HG03097 (cell line): ENCODE data around the gene GFOD2.

Source experiments
- ATAC-seq: cut with Tn5 transposase; IDR thresholded peaks from one replicate; pipeline ENCODE4 v1.9.1; 2021; ENCODE audit not compliant: unreplicated experiment, low FRiP score

Gene GFOD2

DNA sequence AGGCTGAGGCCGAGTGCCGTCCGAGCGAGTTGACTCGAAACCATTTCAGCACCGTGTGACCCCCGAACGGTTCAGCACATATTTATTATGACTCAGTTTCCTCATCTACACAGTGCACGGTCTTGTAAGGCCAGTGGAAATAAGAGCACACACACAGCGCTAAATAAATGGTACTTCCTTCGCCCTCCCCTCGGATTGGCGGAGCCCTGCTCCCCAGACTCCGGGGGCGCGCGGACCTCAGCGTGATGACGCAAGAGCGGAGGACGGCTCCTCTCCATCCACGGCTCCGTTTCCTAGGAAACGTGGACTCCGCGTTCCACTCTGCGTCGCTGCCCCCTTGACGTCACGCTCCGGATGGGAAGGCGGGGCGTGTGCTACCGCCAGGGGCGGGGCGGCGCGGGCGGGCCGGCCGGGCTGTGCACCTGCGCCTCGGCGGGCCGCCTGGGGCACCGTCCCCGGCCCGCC lies 58.5 kb downstream of the GFOD2 start, which contains the start of gene PARD6A:
TSS of gene PARD6A (plus strand) at position 397 of the 465 bp plus-strand sequence. CDS start 79 bp downstream, outside the sequence.
- ATAC-seq: peak; percentile 69

DNA sequence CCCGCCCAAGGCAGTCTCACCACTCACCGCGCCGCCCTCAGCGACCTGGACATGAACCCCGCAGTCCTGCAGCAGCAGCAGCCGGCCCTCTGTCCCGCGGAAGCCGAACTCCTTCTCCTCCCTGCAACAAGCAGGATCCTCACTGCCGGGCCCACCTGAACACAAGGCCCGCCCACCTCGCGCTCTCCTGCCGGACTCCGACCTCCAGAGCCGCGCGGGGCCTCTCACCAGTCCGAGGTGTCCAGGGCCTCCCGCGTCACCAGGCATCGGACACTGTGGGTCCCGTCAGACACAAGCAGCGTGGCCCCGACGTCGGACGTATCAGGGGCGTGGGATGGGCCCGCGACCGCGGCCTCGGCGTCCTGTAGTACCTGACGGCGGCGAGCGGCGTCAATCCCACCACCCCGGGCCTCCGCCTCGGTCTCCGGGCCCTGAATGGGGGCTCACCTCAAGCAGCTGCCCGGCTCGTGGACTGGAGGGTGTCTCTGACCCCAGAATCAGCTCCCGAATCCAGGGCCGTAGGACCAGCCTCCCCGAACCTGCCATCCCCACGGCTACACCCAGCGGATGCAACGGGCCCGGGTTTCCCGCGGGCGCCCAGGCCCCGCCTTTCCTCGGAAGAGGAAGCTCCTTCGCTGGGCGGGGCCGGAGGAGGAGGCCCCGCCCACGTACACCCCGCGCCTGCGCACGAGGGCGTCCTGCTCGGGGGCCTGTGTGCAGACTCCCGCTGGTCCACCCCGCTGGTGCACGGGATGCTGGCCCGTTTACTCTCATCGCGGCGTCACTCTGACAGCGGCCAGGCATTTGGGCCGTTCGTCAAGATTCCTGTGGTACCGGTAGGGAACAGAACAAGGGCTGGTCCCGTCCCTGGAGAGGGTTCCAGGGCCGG lies 59.2 kb downstream of the GFOD2 start, which contains the start of gene ACD:
TSS of gene ACD (minus strand) at position 586 of the 889 bp plus-strand sequence. CDS start at position 546, 40 bp downstream.
- peak; percentile 52 for ATAC-seq

DNA sequence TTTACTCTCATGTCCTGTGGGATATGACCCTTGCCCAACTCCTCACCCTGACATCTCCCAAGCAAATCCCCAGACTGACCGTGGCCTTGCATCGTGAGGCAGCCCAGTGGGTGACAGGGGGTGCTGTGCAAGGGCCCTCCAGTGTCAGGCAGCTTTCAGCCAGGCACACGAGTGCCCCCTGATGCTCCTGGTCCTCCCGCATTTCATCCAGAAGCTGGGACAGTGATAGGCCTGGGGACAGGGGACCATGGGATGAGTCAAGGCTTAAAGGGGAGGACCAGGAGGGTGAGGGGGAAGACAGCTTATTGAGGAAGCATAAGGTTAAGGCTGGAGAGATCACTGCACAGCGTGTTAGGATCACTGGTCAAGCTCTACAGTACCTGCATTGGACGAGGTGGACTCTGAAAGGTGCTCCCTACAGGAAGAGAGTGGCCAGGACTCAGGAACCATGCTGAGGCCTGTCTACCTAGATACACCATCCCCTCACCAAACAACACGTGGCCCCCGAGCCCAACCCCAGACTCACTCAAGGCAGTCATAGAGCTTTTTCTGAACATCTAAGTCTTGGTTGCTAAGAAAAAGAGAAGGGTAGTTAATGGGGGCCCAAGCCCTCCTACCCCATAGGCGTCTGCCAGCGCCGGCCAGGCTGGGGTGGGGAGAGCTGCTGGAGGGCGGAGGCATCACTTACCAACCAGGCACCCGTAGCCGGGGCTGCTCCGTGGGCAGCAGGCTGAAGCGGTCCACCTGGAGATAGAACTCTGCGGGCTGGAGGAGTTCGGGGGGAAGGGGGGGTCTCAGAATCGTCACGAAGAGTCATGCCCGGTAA lies 60.1 kb downstream of the GFOD2 start:
- ATAC-seq: no peak

DNA sequence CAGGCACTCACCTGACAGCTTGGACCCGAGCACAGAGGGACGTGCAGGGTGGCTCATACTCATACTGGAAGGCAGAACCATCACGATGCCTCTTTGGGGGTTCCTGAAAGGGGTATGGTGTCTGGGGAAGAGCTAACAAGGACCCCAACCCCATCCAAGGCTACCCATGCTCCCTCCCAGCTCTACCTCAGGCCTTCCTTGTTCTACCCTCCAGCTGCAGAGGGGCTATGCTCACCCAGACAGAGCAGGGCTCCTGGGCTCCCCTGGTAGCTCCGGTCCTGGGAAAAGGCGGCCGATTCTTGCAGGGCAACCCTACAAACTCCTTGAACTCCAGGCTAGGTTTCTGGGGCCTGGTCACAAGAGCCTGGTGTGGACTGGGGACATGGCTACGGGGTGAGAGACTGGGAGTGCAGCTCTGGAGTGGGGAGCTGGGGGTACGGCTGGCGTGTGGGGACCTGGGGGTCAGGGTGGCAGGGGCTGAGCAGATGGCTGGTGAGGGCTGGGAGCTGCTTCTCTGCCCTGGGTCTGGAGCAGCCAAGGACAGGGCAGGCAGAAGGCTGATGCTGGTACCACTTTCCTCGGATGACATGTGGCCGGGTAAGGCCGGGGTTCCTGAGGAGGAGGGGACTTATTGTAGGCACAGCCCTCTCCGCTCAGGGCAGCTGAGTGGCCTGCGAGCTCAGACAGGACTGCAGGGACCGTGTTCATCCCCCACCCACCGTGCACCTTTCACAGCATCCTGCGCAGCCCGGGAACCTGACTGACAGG lies 61.2 kb downstream of the GFOD2 start:
- no peak for ATAC-seq

DNA sequence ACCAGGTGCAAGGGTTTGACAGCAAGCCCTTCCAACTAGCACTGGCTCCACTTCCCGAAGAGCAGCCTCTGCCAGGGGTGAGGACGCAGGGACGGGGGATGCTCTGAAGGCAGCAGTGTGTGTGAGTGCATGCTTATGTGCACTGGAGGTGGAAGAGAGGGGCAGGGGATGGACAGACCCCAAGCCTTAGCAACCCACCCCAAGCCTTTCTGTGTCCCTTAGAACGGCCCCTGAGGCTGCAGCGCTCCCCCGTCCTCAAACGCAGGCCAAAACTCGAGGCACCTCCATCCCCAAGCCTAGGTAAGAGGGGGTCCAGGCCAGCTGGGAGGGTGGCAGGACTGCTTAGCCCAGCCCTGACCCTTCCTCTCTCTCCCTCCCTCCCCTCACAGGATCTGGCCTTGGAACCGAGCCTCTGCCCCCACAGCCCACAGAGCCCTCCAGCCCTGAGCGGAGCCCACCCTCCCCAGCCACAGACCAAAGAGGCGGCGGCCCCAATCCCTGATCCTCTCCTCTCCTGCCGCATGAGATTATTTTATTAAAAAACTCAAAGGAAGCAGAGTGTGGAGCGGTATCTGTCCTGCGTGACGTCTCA lies 62.0 kb downstream of the GFOD2 start:
- ATAC-seq: no peak

DNA sequence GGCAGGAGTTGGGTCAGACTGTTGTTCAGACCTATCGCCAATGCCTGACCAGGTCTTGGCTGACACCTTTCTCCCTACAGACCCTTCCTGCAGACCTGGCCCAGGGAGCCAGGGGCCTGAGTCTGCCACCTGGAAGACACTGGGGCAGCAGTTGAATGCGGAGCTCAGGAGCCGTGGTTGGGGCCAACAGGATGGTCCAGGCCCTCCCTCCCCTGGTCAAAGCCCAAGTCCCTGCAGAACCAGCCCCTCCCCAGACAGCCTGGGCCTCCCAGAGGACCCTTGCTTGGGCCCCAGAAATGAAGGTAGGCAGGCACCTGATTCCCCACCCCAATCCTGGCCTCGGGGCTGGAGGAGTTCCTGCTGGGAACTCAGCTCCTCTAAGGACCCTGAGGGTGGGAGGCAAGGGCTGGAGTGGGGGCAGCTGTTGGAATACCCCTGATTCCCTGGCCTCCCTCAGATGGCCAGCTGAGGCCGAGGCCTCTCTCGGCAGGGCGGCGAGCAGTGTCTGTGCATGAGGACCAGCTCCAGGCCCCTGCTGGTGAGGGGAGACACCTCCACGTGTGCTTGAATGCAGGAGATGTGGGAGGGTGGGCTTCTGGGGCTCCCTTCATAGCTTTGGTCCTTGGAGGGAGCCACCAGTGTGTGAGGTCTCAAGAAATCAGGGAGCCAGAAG lies 62.6 kb downstream of the GFOD2 start:
- ATAC-seq: no peak

DNA sequence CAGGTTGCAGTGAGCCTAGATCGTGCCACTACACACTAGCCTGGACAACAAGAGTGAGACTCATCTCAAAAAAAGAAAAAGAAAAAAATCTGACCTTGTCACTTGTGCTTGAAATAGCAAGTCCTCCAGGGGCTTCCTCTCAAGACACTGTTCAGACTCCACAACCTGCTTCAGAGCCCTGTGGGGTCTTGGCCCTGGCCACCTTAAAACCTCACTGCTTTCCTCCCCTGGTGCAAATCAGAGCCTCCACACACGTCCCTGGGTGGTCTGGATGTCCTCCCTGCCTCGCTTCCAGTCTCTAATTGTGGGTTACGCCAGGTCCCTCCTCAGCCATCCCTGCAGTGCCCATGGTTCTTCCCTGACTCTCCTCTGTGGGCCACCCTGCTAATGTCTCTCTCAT lies 63.8 kb downstream of the GFOD2 start:
- no peak for ATAC-seq

DNA sequence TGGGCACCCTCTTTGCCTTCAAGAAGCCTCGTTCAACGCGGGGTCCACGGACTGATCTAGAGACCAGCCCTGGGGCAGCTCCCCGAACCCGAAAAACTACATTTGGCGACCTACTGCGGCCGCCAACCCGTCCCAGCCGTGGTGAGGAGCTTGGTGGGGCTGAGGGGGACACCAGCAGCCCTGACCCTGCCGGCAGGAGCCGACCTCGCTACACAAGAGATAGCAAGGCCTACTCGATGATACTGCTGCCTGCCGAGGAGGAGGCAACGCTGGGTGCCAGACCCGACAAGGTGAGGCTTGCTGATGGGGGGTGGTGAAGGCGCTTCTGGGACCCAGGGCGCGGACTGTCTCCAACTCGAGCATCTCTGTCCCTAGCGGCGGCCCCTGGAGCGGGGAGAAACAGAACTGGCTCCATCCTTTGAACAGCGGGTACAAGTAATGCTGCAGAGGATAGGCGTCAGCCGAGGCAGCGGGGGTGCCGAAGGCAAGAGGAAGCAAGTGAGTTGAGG lies 64.7 kb downstream of the GFOD2 start:
- ATAC-seq: no peak

DNA sequence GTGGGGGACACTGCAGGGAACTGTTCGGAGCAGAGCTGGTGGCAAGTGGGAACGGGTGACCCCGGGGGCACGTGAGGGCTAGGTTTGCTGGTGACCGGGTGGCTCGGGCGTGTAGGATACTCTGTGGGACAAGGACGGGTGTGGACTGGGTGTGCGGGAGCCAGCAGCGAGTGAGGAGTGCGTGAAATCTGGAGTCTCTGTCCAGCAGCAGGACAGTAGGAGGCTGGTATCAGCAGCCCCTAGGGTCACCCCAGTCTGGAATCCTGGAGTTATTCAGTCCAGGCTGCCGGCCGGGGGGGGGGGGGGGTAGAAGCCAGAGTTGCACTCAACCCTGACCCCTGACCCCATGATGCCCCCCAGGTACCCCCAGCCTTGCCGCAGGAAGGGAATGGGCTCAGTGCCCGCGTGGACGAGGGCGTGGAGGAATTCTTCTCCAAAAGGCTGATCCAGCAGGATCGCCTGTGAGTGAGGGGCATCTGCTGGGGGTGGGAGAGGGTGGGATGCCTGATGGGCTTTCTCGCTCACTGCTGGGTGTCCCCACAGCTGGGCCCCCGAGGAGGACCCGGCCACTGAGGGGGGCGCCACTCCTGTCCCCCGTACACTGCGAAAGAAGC lies 65.2 kb downstream of the GFOD2 start:
- ATAC-seq: no peak

DNA sequence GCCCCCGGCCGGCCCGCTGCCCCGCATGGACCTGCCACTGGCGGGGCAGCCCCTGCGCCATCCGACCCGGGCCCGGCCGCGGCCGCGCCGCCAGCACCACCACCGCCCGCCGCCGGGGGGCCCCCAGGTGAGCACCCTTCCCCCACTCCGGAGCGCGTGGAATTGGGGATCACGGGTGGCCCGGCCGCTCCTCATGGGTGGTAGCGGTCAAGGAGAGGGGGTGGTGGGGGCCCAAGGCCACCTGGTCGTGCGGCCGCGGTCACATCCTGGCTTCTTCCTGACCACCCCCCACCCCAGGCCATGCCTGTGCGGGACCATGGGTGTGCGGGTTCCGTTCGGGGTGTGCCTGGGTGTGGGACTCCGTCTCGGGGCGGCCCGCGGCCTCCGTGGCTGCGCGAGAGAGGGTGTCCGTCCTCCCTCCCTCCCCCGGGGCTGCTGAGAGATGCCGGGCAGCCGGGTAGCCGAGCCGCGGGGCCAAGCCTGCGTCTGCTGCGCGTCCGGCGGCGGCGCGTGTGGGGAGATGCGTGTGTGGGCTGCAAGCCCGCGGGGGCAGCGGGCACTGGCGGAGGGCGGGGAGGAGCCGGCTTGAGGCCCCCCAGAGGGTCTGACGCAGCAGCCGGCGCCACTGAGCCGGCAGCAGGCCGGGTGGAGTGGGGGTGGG lies 65.9 kb downstream of the GFOD2 start:
- ATAC-seq: no peak

DNA sequence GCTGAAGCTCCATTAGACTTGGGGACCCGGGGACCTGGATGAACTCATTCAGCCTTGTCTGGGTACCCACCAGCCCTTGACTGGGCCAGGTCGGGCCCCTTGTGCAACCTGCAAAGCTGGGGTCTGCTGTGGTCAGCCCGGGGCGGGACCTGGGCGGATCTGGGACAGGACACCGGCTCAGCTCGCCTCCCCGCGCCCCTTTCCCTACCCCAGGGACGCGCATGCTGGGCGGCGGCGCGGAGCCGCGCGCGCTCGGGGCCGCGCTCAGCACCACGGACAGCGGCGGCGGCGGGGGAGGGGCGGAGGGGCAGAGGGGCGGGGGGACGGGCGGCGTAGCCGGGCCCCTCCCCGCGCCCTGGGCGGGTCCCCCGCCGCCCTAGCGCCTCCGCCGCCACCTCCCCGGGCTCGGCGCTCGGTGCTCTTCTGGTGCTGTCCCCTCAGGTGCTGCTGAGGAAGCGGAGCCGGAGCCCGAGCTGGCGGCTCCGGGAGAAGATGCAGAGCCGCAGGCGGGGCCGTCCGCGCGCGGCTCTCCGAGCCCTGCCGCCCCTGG lies 66.5 kb downstream of the GFOD2 start:
- no peak for ATAC-seq

DNA sequence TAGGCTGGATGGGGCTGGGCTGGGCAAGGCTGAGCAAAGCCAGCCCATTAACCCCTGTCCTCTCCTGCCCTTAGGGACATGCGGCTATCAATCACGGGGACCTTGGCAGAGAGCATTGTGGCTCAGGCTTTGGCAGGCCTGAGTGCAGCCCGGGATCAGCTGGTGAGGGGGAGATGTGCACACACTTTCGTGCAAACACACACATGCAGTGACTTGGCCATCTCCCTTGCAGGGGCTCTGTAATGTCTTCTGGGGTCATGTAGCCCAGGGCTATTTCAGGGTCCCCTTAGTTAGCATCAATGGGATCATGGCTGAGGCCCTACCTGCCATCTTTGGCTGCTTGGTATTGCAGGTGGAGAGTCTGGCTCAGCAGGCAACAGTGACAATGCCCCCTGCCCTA lies 67.3 kb downstream of the GFOD2 start:
- ATAC-seq: no peak

DNA sequence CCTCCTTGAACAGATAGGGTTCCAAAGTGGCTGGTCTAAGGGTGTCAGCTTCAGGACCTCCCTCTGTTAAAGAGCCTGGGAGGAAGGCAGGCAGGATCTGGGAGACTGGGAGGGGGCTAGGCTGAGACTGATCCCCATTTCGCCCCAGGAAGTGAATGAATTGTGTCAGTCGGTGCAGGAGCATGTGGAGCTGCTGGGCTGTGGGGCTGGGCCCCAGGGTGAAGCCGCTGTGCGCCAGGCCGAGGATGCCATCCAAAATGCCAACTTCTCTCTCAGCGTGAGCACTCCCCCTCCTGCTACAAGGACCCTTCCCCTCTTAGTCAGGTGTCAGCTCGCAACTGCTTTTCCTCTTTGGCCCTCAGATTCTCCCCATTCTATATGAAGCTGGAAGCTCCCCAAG lies 68.1 kb downstream of the GFOD2 start:
- no peak for ATAC-seq

DNA sequence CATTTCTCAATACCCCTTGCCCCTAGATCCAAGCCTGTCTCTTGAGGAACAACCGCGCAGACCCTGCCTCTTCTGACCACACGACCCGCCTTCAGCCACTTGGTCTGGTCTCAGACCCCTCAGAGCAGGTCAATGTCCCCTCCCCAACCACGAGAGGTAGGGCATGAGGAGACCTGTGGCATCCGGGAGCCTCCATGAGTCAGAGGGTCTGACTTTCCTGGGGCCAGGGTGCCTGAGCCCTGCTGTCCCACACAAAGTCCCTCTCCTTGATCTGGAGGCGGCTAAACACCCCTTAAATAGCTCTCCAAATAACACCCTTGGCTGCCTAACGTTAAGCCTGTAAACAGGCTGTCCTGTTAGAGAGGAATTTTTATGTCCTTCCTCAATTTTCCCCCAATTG lies 69.1 kb downstream of the GFOD2 start:
- no peak for ATAC-seq

DNA sequence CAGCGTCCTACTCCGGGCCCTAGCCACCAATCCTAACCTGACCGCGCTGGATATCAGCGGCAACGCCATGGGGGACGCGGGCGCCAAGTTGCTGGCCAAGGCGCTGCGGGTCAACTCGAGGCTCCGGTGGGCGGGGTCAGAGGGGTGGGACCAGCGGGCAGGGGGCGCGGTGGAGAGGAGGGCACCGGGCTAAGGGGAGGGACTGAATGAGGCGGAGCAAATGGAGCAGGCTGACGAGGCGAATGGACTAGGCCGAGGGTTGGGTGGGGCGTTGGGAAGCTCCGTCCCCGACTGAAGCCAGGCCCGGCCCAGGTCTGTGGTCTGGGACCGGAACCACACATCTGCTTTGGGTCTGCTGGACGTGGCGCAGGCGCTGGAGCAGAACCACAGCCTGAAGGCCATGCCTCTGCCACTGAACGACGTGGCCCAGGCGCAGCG lies 69.6 kb downstream of the GFOD2 start:
- no peak for ATAC-seq

DNA sequence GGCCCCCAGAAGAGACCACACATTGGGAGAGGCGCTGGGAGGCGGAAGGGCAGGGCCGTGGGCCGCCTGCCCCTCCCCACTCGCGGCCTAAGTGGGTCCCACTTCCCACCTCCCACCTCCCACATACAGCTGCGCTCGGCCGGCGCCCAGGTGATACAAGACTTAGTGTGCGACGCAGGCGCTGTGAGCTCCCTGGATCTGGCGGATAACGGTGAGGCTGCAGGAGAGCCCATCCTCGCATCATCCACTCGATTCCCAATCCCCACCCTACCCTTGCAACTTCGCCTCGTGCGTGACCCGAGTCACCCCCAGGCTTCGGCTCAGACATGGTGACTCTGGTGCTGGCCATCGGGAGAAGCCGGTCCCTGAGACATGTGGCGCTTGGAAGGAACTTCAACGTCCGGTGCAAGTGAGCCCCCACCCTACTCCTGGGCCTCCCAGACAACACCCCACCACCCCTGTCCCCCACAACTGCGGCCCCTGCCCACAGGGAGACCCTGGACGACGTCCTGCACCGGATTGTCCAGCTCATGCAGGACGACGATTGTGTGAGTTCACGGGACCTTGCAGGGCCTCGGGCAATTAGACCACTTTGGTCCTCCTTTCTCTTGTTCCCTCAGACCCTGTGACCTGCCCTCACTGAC lies 70.2 kb downstream of the GFOD2 start:
- no peak for ATAC-seq

DNA sequence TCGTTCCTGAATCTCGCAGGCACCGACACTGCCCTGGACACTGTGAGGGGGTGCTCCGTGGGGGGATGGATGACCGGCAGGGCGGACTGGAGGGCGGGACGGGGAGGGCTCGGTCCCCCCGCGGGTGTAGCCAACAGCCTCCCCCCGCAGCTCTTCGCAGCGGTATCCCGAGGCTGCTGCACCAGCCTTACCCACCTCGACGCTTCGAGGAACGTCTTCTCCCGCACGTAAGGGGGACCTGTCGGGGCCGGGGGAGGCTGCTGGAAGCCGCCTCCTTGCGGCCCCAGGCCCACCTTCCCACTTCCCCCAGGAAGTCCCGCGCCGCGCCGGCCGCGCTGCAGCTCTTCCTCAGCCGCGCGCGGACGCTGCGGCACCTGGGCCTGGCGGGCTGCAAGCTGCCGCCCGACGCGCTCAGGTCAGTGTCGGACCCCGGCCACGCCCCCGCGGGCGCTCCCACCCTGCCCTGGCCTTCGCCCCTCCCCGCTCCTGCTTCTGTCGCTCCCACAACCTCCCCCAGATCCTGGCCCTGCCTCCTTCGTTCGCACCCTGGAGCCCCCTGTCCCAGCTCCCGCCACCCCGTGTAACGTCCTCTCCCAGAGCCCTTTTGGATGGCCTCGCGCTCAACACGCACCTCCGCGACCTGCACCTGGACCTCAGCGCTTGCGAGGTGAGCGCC lies 70.9 kb downstream of the GFOD2 start:
- no peak for ATAC-seq
